ENCODE data around the gene NEDD4L. TPM values are rescaled to one million over a fixed set of nuclear protein-coding genes. Genes with fewer than 3 reads are reported as not detected.

NEDD4L gene
- total and polyA plus RNA-seq, 4 donors = 10.2 to 20.3 (median 13.2) TPM

DNA sequence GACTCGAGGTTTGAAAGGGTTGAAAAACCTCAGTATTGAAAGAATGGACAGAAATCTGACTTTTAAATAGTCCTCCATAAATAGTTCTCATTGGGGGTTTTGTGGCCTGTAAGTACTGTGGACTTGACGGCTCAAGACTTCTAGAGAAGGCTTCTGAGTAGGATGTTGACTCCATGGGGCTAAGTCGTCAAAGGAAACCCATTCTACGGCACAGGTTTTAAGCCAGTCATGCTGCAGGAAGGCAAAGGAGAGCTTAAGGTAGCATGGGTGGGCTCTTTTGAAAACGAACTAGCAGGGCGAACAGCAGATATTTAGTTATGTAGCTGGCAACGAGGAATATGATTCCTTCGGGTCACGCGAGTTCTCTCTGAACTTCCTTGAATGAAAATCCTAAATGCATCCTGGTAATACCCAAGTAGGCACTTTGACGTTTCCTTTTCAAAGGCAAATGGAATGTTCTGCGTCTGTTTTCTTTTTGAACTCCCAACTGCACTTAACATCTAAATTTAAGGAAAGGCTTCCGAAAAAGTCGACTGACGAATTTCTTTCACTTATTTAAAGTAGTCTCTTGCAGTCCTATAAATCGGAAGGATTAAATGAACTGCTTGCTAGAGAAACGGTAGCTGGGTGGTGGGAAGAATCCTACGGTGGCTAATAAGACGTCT is 1.1 kb upstream of the NEDD4L start:
- DNase-seq (ENCODE audit: low spot score) = no peak
- Histone ChIP-seq H3K36me3 (ENCODE audit: control insufficient read depth in 4 of 4, insufficient read depth in 3 of 4, low read depth in 1 of 4, low read length in 3 of 4) (no peaks in the 10 kb centered on the region), H3K9me3 (ENCODE audit: control insufficient read depth in 4 of 4, low read length in 3 of 4) (no peaks in the 10 kb centered on the region), H3K27ac (ENCODE audit: low read depth in 1 of 2, low read length in 2 of 2) (no peak overlapping the region), H3K4me1 (ENCODE audit: control insufficient read depth in 4 of 4, insufficient read depth in 4 of 4, low read length in 3 of 4) (peaks cover 0 to 29% (median 24%) of the 10 kb centered on the region in 4 donors), H3K9ac (ENCODE audit: low read depth in 1 of 2, low read length in 2 of 2) (peak overlapping the region; percentile 5 to 76), H3K27me3 (ENCODE audit: control insufficient read depth in 4 of 4, insufficient read depth in 4 of 4, low read length in 3 of 4) (no peaks in the 10 kb centered on the region), H3K4me3 (ENCODE audit: low read depth in 1 of 3, low read length in 3 of 3) (peak overlapping the region; percentile 67 to 95 (median 84))
- WGBS = 11% methylated on average over 19 of the region's 19 CpGs
- TF ChIP-seq ZBTB33 (IDR thresholded peaks at IDR 0.05) = no peak
- TF ChIP-seq MAX (IDR thresholded peaks at IDR 0.05) = no peak
- TF ChIP-seq GABPA (IDR thresholded peaks at IDR 0.05 in 1 of 2, conservative IDR thresholded peaks at IDR 0.05 in 1 of 2) = no peak
- TF ChIP-seq, protein P1, sequence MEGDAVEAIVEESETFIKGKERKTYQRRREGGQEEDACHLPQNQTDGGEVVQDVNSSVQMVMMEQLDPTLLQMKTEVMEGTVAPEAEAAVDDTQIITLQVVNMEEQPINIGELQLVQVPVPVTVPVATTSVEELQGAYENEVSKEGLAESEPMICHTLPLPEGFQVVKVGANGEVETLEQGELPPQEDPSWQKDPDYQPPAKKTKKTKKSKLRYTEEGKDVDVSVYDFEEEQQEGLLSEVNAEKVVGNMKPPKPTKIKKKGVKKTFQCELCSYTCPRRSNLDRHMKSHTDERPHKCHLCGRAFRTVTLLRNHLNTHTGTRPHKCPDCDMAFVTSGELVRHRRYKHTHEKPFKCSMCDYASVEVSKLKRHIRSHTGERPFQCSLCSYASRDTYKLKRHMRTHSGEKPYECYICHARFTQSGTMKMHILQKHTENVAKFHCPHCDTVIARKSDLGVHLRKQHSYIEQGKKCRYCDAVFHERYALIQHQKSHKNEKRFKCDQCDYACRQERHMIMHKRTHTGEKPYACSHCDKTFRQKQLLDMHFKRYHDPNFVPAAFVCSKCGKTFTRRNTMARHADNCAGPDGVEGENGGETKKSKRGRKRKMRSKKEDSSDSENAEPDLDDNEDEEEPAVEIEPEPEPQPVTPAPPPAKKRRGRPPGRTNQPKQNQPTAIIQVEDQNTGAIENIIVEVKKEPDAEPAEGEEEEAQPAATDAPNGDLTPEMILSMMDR (IDR thresholded peaks at IDR 0.05; ENCODE audit: low read depth, low read length, missing input control) = no peak
- TF ChIP-seq YY1 (IDR thresholded peaks at IDR 0.05) = no peak
- no peak for TF ChIP-seq SP1 (IDR thresholded peaks at IDR 0.05)
- TF ChIP-seq RAD21 (IDR thresholded peaks at IDR 0.05) = no peak
- TF ChIP-seq REST (IDR thresholded peaks at IDR 0.05) = no peak
- TF ChIP-seq RXRA (IDR thresholded peaks at IDR 0.05) = no peak
- TF ChIP-seq TAF1 (conservative IDR thresholded peaks at IDR 0.05) = no peak
- no peak for TF ChIP-seq JUND (IDR thresholded peaks at IDR 0.05)
- no peak for TF ChIP-seq NR2F2 (IDR thresholded peaks at IDR 0.05)
- TF ChIP-seq EGR1 (IDR thresholded peaks at IDR 0.05; ENCODE audit: low read depth in 2 of 2) = no peak
- no peak for TF ChIP-seq HNF4A (conservative IDR thresholded peaks at IDR 0.05)
- no peak for TF ChIP-seq FOXA1 (IDR thresholded peaks at IDR 0.05)
- TF ChIP-seq FOXA2 (IDR thresholded peaks at IDR 0.05) = no peak
- TF ChIP-seq HNF4G (IDR thresholded peaks at IDR 0.05) = no peak
- no peak for TF ChIP-seq ATF3 (IDR thresholded peaks at IDR 0.05)

Measured in liver (tissue), 9 donors.